H1 (cell line): ENCODE results near the gene CTNNBL1. TPM values are rescaled to one million over a fixed set of nuclear protein-coding genes. Genes with fewer than 3 reads are reported as not detected.

Source experiments
- CTCF ChIA-PET: fragments of 300-600 bp; sonication (Branson Sonifier 250); formaldehyde crosslinking; loops from one replicate; lab custom pipeline; 2021; ENCODE audit not compliant: partially characterized antibody; lab: Charles Lee
- POLR2A ChIA-PET: fragments of 300-600 bp; sonication (Branson Sonifier 250); formaldehyde crosslinking; loops from one replicate; lab custom pipeline; 2021; ENCODE audit warnings: inconsistent platforms; ENCODE audit not compliant: partially characterized antibody; lab: Charles Lee
- DNase-seq, 2 experiments: peaks; one replicate each; pipeline versions ENCODE4 v3.0.0 to v3.0.0-alpha.2; 2010 to 2022; ENCODE audit warnings: low spot score in 2 of 2, low read depth in 1 of 2, mixed read lengths in 1 of 2
- FAIRE-seq: peaks from 2 replicates; lab custom pipeline; 2011; peaks lifted over from hg19 to GRCh38; lab: Jason Lieb, UNC
- H2AFZ ChIP-seq: 2 replicates; pipeline ENCODE4 v1.8.1; 2012; ENCODE audit warnings: low read length, inconsistent platforms
- H2AK5ac ChIP-seq: 2 replicates; pipeline ENCODE4 v1.6.1; 2013; ENCODE audit warnings: low read depth, low read length
- H2BK120ac ChIP-seq: replicated peaks from 2 replicates; pipeline ENCODE3; 2013; ENCODE audit warnings: low read depth, low read length, inconsistent platforms
- H2BK12ac ChIP-seq: 2 replicates; pipeline ENCODE4 v1.6.1; 2013; ENCODE audit warnings: low read depth, low read length
- H2BK15ac ChIP-seq: 2 replicates; pipeline ENCODE4 v1.6.1; 2013; ENCODE audit warnings: low read length
- H2BK20ac ChIP-seq: 2 replicates; pipeline ENCODE4 v1.6.1; 2013; ENCODE audit warnings: low read length
- H2BK5ac ChIP-seq: 2 replicates; pipeline ENCODE4 v1.6.1; 2013; ENCODE audit warnings: low read depth, low read length
- H3K14ac ChIP-seq: 2 replicates; pipeline ENCODE4 v1.6.1; 2013; ENCODE audit warnings: inconsistent platforms; ENCODE audit not compliant: insufficient read length
- H3K18ac ChIP-seq: 2 replicates; pipeline ENCODE4 v1.6.1; 2013; ENCODE audit warnings: low read length; ENCODE audit errors: extremely low read depth
- H3K23ac ChIP-seq: 2 replicates; pipeline ENCODE4 v1.6.1; 2013; ENCODE audit warnings: inconsistent platforms; ENCODE audit not compliant: insufficient read length
- H3K23me2 ChIP-seq: 2 replicates; pipeline ENCODE4 v1.6.1; 2013; ENCODE audit warnings: low read depth, low read length
- H3K27ac ChIP-seq: 2 replicates; pipeline ENCODE4 v1.6.1; 2011; ENCODE audit warnings: low read depth, low read length, inconsistent platforms
- H3K27me3 ChIP-seq, 4 experiments: replicated peaks in 1 of 4; 1 replicate in 1 of 4; 2 replicates in 3 of 4; pipeline versions ENCODE4 v1.6.1 to v1.8.1; 2011 to 2013; ENCODE audit warnings: low read length in 3 of 4, mild to moderate bottlenecking in 3 of 4, inconsistent platforms in 2 of 4, mixed read lengths in 2 of 4, moderate library complexity in 1 of 4; ENCODE audit not compliant: control insufficient read depth in 3 of 4, insufficient read depth in 3 of 4; ENCODE audit errors: extremely low read depth in 1 of 4
- H3K36me3 ChIP-seq, 4 experiments: 2 replicates each; pipeline versions ENCODE4 v1.6.1 to v1.8.1; 2011 to 2013; ENCODE audit warnings: mild to moderate bottlenecking in 4 of 4, low read length in 3 of 4, moderate library complexity in 2 of 4, control low read depth in 1 of 4, inconsistent platforms in 1 of 4; ENCODE audit not compliant: insufficient read depth in 4 of 4, control insufficient read depth in 2 of 4
- H3K4ac ChIP-seq: replicated peaks from 2 replicates; pipeline ENCODE3; 2013; ENCODE audit warnings: low read length, low read depth, mixed read lengths, inconsistent platforms; ENCODE audit not compliant: insufficient read length
- H3K4me1 ChIP-seq, 4 experiments: replicated peaks in 1 of 4; 1 replicate in 1 of 4; 2 replicates in 3 of 4; pipeline versions ENCODE4 v1.6.1 to v1.8.1; 2011 to 2013; ENCODE audit warnings: low read length in 3 of 4, inconsistent platforms in 2 of 4, mixed read lengths in 1 of 4; ENCODE audit not compliant: insufficient read depth in 4 of 4, control insufficient read depth in 3 of 4
- H3K4me2 ChIP-seq, 2 experiments: 2 replicates each; pipeline versions ENCODE4 v1.6.1 to v1.8.1; 2011 to 2013; ENCODE audit warnings: low read depth in 2 of 2, low read length in 2 of 2, control low read depth in 1 of 2, inconsistent platforms in 1 of 2, mild to moderate bottlenecking in 1 of 2; ENCODE audit not compliant: insufficient read depth in 1 of 2
- H3K4me3 ChIP-seq, 4 experiments: fragments of 200-600, 300-600 bp in 1 of 4; sonication (generic), shearing (Covaris generic), sonication (Bioruptor Twin) in 1 of 4; 2 replicates each; pipeline versions ENCODE4 v1.5.1 to v1.8.1; 2011 to 2016; ENCODE audit warnings: low read length in 4 of 4, low read depth in 3 of 4, control low read depth in 2 of 4, inconsistent platforms in 2 of 4, mild to moderate bottlenecking in 2 of 4, mixed read lengths in 1 of 4, moderate library complexity in 1 of 4; ENCODE audit not compliant: insufficient read depth in 2 of 4; ENCODE audit errors: extremely low read depth in 1 of 4
- H3K56ac ChIP-seq: replicated peaks from 2 replicates; pipeline ENCODE3; 2013; ENCODE audit warnings: low read depth, mild to moderate bottlenecking, mixed read lengths, low read length, inconsistent platforms; ENCODE audit not compliant: insufficient read length
- H3K79me1 ChIP-seq: 2 replicates; pipeline ENCODE4 v1.6.1; 2013; ENCODE audit warnings: low read depth, low read length, control low read depth
- H3K79me2 ChIP-seq, 2 experiments: 2 replicates each; pipeline versions ENCODE4 v1.6.1 to v1.8.1; 2012 to 2013; ENCODE audit warnings: low read length in 2 of 2, mild to moderate bottlenecking in 2 of 2, inconsistent platforms in 1 of 2; ENCODE audit not compliant: insufficient read depth in 2 of 2, control insufficient read depth in 1 of 2
- H3K9ac ChIP-seq, 4 experiments: replicated peaks in 1 of 4; 1 replicate in 1 of 4; 2 replicates in 3 of 4; pipeline versions ENCODE4 v1.6.1 to v1.8.1; 2011 to 2013; ENCODE audit warnings: low read depth in 3 of 4, low read length in 3 of 4, control low read depth in 2 of 4, mild to moderate bottlenecking in 2 of 4, moderate library complexity in 2 of 4, inconsistent platforms in 1 of 4; ENCODE audit errors: extremely low read depth in 1 of 4
- H3K9me3 ChIP-seq, 2 experiments: 2 replicates each; pipeline versions ENCODE4 v1.6.1 to v1.8.1; 2012 to 2013; ENCODE audit warnings: mild to moderate bottlenecking in 2 of 2, moderate library complexity in 2 of 2, control low read depth in 1 of 2, inconsistent platforms in 1 of 2, low read depth in 1 of 2, low read length in 1 of 2, mixed read lengths in 1 of 2; ENCODE audit not compliant: insufficient read depth in 2 of 2
- H4K20me1 ChIP-seq, 2 experiments: replicated peaks in 1 of 2; 2 replicates each; pipeline versions ENCODE3 to v1.8.1; 2011 to 2013; ENCODE audit warnings: inconsistent platforms in 2 of 2, low read length in 2 of 2, mild to moderate bottlenecking in 1 of 2; ENCODE audit not compliant: insufficient read depth in 2 of 2, control insufficient read depth in 1 of 2
- H4K5ac ChIP-seq: 2 replicates; pipeline ENCODE4 v1.6.1; 2013; ENCODE audit warnings: low read length, low read depth, mixed read lengths, inconsistent platforms; ENCODE audit not compliant: insufficient read length
- H4K8ac ChIP-seq: 2 replicates; pipeline ENCODE4 v1.8.0; 2013; ENCODE audit warnings: mild to moderate bottlenecking, moderate library complexity, low read length, inconsistent platforms; ENCODE audit not compliant: insufficient read depth; ENCODE audit errors: extremely low read depth
- H4K91ac ChIP-seq: replicated peaks from 2 replicates; pipeline ENCODE3; 2013; ENCODE audit warnings: low read length, mixed read lengths, inconsistent platforms; ENCODE audit not compliant: insufficient read length
- CREB1 ChIP-seq: IDR thresholded peaks from 2 replicates; pipeline ENCODE4 v1.6.1; 2012; ENCODE audit warnings: inconsistent platforms
- GTF2F1 ChIP-seq: IDR thresholded peaks from 2 replicates; pipeline ENCODE4 v1.6.1; 2012; ENCODE audit warnings: low read depth, low read length, improper control_type of control experiment, borderline replicate concordance
- MAX ChIP-seq: IDR thresholded peaks from 2 replicates; pipeline ENCODE4 v1.6.1; 2012; ENCODE audit warnings: inconsistent platforms
- RFX5 ChIP-seq: IDR thresholded peaks from 2 replicates; pipeline ENCODE4 v1.6.1; 2011; ENCODE audit warnings: low read depth, low read length, improper control_type of control experiment, borderline replicate concordance
- SIN3A ChIP-seq, 2 experiments: IDR thresholded peaks in 1 of 2; conservative IDR thresholded peaks in 1 of 2; 2 replicates each; pipeline ENCODE4 v1.6.1; 2011 to 2012; ENCODE audit warnings: low read length in 2 of 2, improper control_type of control experiment in 1 of 2, low read depth in 1 of 2, mild to moderate bottlenecking in 1 of 2
- SIRT6 ChIP-seq: IDR thresholded peaks from one replicate; pipeline ENCODE4 v1.7.1; 2012; ENCODE audit warnings: low read length, inconsistent platforms
- TBP ChIP-seq: IDR thresholded peaks from 2 replicates; pipeline ENCODE4 v1.6.1; 2011; ENCODE audit warnings: low read depth, low read length, improper control_type of control experiment
- TCF12 ChIP-seq: IDR thresholded peaks from 2 replicates; pipeline ENCODE4 v1.6.1; 2011; ENCODE audit warnings: low read depth, mild to moderate bottlenecking, low read length
- WGBS, 2 experiments: shearing (Covaris generic) in 1 of 2; methylation state at CpG; one replicate each; pipeline versions ENCODE4 v1.1.6 to v1.1.7; 2013 to 2015; ENCODE audit warnings: low lambda C conversion rate in 2 of 2, mixed read lengths in 2 of 2, inconsistent platforms in 1 of 2, low coverage in 1 of 2, missing lambda C conversion rate in 1 of 2; ENCODE audit not compliant: insufficient replicate concordance in 2 of 2, insufficient coverage in 1 of 2, insufficient read length in 1 of 2; ENCODE audit errors: extremely low coverage in 1 of 2, missing lambda C conversion rate in 1 of 2; 5-methylcytosine and 5-hydroxymethylcytosine counted together
- polyA plus RNA-seq, 7 experiments: library from polyadenylated mRNA; depleted of rRNA in 3 of 7; stranded (reverse) in 5 of 7; unstranded in 2 of 7; fragments of >200 nt in 5 of 7; fragments of 200-250 nt in 2 of 7; gene quantifications; 1 replicate in 5 of 7; 2 replicates in 1 of 7; 4 replicates in 1 of 7; pipeline versions ENCODE4 v1.2.1 to v1.2.3, GENCODE V29; 2011 to 2013; ENCODE audit warnings: missing spikeins in 2 of 7, mixed read lengths in 2 of 7
- total RNA-seq: library from RNA; stranded (reverse); fragmentation: NEBNext Ultra II Directional; extraction: Animal tissue kit (Norgen Biotek cat#: 25700); gene quantifications from 2 replicates; pipeline ENCODE4 v1.2.1, GENCODE V29; 2021
- TF ChIP-seq, protein P1 (sequence below): IDR thresholded peaks from 2 replicates; pipeline ENCODE4 v1.6.1; 2011; ENCODE audit warnings: low read depth, mild to moderate bottlenecking, low read length; ENCODE audit not compliant: insufficient read depth
- TF ChIP-seq, protein P2 (sequence below): IDR thresholded peaks from 2 replicates; pipeline ENCODE4 v1.6.1; 2012; ENCODE audit warnings: low read length, inconsistent platforms

The CTNNBL1 gene
- total and polyA plus RNA-seq, 2 of the 8 experiments (the other 6 are each of a cell fraction or from before 2014, with no cell fraction given): 19.6 to 81.6 TPM

DNA sequence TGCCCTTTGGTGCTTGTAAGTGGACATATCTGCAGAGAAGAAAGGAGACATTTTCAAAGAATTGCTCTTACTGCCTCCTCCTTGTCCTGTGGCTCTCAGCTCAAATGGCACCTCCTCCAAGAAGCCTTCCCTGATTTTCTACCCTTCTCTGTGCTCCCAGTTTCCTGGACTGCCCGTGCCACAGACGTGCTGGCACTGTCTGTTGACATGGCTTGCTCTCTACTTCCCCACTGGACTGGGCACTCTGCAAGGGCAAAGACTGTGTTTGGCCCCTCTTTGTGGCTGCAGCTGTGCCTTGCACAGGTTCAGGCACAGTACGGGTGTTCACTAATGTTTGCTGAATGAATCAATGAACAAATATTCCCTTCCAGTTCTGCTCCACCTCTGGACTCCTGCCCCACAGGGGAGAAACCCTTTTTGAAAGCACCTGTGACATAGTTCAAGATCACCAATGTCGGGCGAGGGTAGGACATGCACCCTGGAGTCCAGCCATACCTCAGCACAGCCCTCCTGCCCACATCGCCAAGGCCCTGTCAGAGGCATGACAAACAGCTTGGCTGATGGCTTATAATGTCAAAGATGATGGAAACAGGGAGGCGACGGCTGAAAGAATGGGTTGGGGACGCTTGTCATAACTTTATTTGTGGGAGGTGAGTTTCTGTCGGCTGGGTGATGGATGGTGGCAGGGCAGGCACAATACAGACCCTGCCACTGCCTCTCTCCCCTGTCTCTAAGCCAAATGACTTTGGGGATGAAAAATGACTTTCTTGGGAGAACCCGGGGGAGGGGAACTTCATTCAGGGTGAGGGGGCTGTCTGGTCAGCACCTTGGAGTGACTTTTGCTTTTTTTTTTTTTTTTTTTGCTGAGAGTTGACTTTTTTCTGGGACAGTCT lies 15.6 kb upstream of the CTNNBL1 start:
- no peak overlapping the region for H2AFZ ChIP-seq
- H3K9ac ChIP-seq: no peak overlapping the region
- H3K27ac ChIP-seq: no peak overlapping the region
- no peak overlapping the region for H4K8ac ChIP-seq
- DNase-seq: no peak
- H2BK12ac ChIP-seq: no peak overlapping the region
- no peaks in the 10 kb centered on the region for H3K36me3 ChIP-seq
- H3K23ac ChIP-seq: no peak overlapping the region
- H4K91ac ChIP-seq: no peak overlapping the region
- no peak overlapping the region for H2BK120ac ChIP-seq
- H2BK20ac ChIP-seq: no peak overlapping the region
- H3K56ac ChIP-seq: no peak overlapping the region
- no peaks in the 10 kb centered on the region for H3K4me1 ChIP-seq
- H2AK5ac ChIP-seq: no peak overlapping the region
- 82% methylated on average over 11 of the region's 11 CpGs; no CpG with 5 or more reads in 1 of the 2 experiments for WGBS, 2 experiments
- CTCF ChIA-PET: interaction anchor here (0.8 kb wide), 1 partner anchor 113 kb away, joined by 3 read pairs; no protein-coding TSS in a partner anchor
- no peaks in the 10 kb centered on the region for H3K9me3 ChIP-seq
- H2BK15ac ChIP-seq: no peak overlapping the region
- H3K79me2 ChIP-seq: no peaks in the 10 kb centered on the region
- H3K18ac ChIP-seq: no peak overlapping the region
- no peak for FAIRE-seq
- no peaks in the 10 kb centered on the region for H3K23me2 ChIP-seq
- H3K79me1 ChIP-seq: no peaks in the 10 kb centered on the region
- no peaks in the 10 kb centered on the region for H3K27me3 ChIP-seq
- no peak overlapping the region for H3K14ac ChIP-seq
- POLR2A ChIA-PET: no interaction called here
- no peak overlapping the region for H3K4ac ChIP-seq
- no peak overlapping the region for H2BK5ac ChIP-seq
- H3K4me2 ChIP-seq: no peak overlapping the region
- no peak overlapping the region for H3K4me3 ChIP-seq
- H4K5ac ChIP-seq: no peak overlapping the region
- peaks cover 0 to 1% of the 10 kb centered on the region in 2 experiments for H4K20me1 ChIP-seq
- TF ChIP-seq SIRT6 (no peak), TCF12 (no peak), MAX (no peak), SIN3A (conservative IDR thresholded peaks at IDR 0.05 in 1 of 2, IDR thresholded peaks at IDR 0.05 in 1 of 2; ENCODE audit: low read depth in 1 of 2, low read length in 2 of 2) (no peak), GTF2F1 (no peak), TBP (no peak), CREB1 (no peak), RFX5 (no peak)
- TF ChIP-seq, protein P1, sequence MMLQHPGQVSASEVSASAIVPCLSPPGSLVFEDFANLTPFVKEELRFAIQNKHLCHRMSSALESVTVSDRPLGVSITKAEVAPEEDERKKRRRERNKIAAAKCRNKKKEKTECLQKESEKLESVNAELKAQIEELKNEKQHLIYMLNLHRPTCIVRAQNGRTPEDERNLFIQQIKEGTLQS: no peak
- TF ChIP-seq, protein P2, sequence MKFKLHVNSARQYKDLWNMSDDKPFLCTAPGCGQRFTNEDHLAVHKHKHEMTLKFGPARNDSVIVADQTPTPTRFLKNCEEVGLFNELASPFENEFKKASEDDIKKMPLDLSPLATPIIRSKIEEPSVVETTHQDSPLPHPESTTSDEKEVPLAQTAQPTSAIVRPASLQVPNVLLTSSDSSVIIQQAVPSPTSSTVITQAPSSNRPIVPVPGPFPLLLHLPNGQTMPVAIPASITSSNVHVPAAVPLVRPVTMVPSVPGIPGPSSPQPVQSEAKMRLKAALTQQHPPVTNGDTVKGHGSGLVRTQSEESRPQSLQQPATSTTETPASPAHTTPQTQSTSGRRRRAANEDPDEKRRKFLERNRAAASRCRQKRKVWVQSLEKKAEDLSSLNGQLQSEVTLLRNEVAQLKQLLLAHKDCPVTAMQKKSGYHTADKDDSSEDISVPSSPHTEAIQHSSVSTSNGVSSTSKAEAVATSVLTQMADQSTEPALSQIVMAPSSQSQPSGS: no peak
